GM19025 (cell line): ENCODE results near the gene PRTFDC1.
"Not testable (repeated sequence)": the region's sequence is repeated elsewhere in the genome, so short reads cannot be mapped to it uniquely, and the experiment has no call there.

Source experiments
- ATAC-seq: cut with Tn5 transposase; IDR thresholded peaks from one replicate; pipeline ENCODE4 v1.9.1; 2021; ENCODE audit warnings: mild to moderate bottlenecking, low read depth, moderate library complexity; ENCODE audit not compliant: unreplicated experiment

Gene PRTFDC1, protein sequence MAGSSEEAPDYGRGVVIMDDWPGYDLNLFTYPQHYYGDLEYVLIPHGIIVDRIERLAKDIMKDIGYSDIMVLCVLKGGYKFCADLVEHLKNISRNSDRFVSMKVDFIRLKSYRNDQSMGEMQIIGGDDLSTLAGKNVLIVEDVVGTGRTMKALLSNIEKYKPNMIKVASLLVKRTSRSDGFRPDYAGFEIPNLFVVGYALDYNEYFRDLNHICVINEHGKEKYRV

DNA sequence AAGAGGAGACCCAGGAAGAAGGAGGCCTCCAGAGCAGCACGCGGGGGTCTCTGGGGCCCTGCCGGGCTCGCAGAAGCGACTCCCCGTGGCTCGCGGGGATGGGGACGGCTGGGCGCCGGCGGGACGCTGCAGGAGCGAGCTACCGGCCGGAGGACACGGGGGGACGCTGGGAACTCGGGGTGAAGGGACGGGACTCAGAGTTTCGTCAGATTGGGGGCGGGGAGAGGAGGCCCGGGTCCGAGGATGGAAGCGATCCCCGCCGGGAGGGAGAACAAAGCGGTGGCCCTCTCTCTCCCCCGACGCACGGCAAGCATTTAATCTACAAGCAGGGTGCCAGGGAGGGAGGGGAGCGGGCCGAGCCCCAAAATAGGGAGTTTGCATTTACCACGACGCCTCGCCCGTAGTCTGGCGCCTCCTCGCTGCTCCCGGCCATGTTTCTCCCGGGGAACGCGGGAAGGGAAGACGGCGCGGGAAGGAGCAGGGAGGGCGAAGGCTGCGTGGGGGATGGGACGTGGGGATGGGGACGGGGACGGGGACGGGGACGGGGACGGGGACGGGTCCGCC lies at the start of gene PRTFDC1:
TSS of gene PRTFDC1 (minus strand) at position 464 of the 564 bp plus-strand sequence. CDS start at position 433, 31 bp downstream.
- peak; percentile 37 for ATAC-seq

DNA sequence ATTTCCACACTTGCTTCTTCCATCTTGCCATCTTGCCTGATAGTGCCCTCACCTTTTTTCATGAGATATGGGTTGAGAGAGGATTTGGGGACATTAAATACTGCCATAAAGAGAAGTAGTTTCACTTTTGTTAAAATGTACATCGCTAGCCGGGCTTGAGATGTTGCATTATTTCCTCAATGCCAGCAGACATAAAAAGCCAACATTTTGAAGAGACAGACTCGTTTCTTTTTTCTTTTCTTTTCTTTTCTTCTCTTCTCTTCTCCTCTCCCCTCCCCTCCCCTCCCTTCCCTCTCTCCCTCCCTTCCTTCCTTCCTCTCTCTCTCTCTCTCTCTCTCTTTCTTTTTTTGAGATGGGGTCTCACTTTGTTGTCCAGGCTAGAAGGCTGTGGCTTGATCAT lies 45.6 kb upstream of the PRTFDC1 start:
- no peak for ATAC-seq

DNA sequence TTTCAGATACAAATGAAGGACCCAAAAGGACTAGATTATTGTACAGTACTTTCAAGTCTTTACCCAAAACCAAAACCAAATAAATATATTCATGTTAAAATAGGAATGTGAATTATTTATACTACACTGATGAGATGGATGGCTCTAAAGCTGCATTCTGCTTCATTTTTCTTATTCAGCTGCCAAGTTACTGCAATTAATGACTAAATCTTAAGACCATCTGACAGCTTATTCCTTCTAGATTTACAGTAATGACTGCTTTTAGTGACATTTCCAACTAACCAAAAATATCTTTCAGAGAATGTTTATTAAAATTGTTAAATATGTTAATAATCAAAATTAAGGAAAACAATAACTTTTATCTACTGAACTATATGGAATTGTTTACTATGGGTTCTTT lies 42.7 kb upstream of the PRTFDC1 start:
- no peak for ATAC-seq

DNA sequence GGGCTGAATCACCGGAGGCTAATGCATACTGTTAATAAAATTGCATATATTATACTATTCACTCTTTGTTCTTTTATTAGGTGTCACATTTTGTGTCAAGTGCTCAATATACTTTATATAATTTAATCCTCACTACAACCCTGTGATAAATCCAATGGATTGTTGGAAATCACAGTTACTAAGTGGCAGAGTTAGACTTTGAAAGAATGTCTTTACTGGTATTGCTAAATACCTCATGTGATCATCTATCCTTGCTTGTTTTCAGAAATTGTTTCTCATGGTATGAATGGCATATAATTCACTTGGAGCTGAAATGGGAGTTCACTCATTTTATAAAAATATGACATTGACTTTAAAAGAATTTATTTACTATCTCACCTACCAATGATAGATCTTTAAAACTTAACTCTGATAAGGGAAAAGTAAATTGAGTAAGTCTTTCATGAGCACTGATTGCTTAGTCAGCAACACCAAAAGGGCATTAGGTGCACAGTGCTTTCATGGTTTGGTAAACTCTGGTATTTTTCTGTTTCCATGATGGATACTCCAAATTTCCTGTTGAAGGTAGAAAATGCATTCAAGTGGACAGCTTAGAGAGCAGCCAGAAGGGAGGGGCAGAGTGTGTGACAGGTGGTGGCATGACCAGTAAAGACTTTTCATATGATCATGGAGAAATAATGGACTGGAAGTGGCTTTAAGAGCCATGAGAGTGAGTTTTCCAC lies 41.0 kb upstream of the PRTFDC1 start:
- ATAC-seq: no peak

DNA sequence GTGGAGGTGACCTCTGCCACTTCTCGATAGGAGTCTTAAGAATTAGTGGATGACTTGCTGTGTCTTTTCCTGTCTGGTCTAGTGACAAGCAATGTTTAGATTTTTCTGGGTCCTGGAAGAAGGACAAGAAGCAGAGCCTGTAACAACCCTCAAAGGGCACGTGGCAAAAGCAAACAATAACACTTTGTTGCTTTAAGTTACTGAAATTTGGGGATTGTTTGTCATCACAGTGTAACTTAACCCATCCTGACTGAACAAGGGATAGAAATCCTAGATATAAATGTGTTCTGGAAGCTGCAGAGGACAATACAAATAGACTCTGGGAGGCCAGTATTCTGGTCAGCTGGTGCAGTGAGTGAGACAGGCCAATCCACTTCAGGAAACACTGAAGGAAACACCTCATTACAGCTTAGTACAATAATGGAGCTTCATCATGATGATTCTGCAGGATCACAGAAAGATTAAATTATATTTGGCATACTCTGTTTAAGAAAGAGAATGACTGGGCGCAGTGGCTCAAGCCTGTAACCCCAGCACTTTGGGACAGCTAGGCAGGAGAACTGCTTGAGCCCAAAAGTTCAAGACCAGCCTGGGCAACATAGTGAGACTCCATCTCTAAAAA lies 40.2 kb upstream of the PRTFDC1 start:
- no peak for ATAC-seq

DNA sequence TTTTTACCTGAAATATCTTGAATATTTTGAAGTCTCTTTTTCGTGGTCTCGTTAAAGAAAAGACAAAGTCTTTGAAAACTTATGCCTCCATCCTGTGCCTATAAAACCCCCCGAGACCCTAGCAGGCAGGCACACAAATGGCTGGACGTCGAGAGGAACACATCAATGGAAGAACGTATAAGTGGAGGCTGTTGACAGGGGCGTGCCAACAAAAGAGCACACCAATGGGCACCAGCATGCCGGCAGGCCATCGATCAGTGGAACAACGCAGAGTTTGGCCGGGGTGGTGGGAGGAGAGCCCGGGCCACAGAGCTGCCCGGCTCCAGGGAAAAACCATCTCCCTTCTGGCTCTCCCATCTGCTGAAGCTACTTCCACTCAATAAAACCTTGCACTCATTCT lies 38.9 kb upstream of the PRTFDC1 start:
- ATAC-seq: no peak

DNA sequence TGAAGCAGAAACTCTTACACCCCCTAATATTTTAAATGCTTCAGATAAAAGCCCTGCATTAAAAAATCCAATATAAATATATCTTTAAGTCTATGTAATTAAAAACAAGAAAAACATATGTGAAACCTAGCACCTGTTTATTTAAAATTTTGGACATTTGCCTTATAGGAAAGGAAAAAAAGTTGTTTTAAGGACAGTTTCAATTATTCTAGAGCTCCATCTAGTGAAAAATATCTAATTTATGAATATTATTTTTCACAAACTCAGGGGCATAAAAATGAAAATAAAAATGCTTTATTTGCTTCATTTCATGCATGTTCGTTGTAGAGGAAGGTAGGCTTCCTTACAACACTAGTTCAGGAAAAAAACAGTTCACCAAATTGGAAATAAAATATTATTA lies 37.5 kb upstream of the PRTFDC1 start:
- no peak for ATAC-seq

DNA sequence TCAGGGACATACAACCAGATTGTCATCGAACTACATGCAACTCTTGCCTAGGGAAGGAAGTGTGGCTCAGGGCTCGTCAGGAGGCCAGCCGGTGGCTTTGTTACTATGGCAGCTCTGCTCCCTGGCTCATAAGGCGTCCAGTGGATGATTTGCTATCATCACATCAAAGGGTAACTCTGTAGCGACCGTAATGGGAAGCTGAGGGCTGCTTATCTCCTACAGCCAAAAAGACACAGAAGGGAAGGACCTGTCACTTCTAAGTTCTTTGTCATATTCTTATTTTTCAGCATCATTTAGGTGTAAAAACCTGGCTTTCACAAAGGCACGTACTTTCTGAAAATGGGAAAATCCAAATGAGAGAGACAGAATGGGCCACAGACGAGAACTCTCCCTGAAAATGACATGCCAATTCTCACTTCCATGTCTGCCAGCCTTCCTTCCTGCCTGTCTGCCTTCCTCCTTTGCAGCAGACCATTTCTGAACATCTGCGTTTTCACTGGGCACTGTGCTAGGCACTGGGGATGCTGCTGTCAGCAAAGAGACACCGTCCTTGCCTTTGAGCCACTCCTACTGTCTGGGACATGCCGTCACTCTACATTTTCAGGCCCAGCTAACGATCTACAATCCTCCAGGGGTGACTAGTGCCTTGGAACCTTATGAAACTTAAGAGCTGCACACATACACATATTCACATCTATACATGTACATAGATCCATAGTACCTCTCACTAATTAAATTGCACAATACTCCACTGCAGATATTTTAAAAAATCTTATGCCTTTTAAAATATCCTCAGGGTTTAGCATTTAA lies 36.6 kb upstream of the PRTFDC1 start:
- no peak for ATAC-seq

DNA sequence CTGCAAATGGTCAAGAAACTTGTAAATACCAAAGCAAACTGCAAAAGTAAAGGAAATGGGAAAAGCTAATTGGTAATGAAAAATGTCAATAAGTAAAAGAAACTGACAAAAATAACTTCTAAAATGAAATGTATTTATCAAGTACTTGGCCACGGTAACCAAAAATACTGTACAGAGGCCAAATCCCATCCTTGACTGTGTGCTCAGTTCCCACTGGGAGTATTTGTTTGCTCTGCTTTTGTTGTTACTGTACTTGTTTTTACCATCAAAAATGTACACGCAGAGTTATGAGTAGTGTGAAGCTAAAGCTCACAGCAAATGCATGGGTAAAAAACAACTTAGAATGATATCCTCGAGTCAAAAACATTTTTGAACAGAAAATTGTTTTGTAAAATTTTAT lies 32.5 kb upstream of the PRTFDC1 start:
- ATAC-seq: no peak

DNA sequence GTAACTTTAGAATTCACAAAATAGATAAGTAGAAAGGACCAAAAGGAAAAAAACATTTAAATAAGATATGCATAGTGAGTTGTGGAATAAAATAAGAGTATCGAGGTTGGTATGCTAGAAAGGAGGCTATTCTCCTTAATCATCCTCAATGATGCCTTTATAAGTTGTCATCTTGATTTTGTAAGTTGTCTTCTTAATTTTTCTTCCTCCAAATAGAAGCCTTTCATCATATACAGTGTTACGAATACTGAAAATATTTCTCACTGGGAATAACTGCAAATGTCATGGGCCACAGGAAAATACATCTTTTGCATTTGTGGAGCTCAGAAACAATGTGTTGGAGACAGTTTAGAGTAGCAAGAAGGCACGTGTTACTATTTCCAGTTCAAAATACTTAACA lies 31.5 kb upstream of the PRTFDC1 start:
- ATAC-seq: no peak

DNA sequence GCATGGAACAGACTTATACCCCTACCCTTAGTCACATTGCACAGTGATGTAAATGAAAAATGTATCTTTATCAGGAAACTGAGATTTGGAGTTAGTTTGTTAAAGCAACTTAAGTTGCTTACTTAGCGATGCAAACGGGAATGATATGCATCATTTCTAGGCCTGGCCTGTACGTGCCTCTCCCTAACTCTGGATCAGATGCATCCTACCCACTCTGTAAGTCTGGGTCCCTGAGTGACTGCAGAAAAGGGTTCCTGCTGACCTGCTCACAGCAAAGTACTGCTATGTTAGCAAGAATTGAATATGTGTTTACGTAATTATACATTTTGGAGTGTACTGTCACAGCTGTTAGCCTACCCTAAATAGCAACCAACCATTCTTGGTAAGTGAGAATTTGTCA lies 30.7 kb upstream of the PRTFDC1 start:
- no peak for ATAC-seq

DNA sequence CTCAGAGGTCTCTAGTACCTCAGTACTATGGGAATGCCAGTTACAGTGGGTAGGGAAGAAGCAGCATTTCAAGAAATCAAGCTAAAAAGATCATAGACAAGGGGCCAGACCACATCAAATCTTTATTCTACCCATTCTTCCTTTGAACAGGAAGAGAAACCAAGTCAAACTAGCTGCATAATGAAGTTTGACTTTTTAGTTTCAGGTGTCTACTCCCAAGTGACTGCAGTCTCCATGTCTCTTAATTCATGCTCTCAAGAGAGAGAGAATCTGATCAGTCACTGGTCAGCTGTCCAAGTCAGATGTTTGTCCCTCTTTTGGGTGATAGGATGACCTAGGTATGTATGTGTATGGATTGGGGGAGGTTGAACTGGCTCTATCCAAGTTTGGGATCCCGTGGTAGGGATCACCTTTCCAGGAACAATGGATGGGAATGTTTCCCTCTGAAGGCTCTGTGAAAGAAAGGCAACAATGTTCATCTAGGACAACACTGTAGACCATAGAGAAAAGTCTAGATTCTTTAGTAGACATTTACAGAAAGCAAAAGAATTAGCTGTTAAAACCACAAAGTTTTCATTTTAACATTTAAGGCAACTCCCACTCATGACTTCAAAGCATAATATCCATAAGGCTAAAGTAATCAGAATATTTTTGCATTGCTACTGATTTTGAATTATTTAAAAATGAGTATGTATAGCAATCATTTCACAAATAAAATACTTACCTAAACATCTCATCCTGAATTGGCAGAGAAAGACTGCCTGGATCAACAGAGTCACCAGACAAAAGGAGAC lies 30.1 kb upstream of the PRTFDC1 start:
- peak; percentile 78 for ATAC-seq

DNA sequence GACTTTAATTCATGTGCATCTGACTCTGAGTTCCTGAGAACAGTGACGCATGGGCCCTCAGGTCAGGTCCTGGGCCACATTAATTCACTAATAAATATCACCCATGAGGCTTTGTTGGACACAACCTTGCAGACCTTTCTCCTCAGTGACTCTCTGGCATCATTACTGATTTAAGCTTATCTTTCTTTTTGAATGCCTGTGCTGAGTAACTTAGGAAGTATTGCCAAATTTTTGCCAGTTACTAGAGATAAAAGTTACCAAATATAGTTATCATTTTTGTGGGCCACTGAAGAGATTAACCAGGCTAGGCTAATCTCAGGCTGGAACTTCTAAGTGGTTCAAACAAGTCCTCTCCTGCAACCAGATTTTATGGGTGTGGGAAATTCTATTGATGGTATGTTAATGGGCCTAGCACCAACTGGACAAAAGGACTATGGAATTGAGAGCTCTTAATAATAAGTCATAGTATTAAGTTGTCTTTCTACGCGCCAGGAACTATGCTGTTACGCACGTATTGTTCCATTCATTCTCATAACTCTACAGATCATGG lies 28.8 kb upstream of the PRTFDC1 start:
- no peak for ATAC-seq

DNA sequence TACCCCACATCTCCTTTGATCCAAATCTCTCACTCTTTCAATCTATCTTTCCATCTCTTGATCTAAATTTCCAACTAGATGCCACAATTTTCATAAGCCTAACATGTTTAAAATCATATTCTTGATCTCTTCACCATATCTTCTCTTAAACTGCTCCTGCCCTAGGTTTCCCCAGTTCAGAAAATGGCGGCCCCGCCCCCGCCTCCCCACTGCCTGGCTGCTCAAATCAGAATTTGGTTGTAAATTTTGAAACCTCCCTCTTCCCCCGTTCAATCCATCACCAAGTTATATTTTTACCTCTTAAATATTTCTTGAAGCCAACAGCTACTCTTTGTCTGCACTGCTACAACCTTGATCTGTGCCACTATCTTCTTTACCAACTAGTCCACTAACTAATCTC lies 27.3 kb upstream of the PRTFDC1 start:
- ATAC-seq: no peak

DNA sequence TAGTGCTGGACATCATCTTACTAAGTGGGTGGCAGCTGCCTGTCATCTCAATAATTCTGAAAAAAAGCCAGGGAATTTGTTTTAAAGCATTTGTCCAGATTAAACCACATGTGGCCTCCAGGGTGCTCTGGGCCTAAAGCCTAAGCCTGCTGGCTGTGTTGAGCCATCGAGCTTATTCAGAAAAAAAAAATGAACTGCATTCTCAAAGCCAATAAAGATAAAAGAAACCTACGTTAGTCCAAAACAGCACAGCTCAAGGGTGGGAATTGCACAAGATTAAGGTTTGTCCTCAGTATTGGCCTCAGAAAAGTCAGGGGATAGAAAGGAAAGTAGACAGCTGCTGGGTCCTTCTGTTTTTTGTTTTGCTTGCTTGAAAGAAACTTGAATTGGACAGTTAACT lies 22.6 kb upstream of the PRTFDC1 start:
- ATAC-seq: no peak

DNA sequence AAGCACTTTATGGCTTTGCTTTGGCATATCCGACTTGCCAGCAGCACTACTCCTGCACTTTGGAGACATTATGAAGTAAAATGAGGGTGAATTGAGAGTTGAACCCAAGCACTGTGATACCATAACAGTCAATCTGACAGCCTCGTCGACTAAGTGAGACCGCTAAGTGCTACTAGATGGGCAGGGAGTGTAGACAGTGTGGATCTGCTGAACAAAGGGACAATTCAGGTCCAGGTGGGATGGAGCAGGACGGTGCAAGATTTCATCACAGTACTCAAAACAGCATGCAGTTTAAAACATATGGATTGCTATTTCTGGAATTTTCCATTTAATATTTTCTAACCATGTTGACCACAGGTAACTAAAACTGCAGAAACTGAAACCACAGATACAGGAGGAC lies 20.8 kb upstream of the PRTFDC1 start:
- ATAC-seq: no peak

DNA sequence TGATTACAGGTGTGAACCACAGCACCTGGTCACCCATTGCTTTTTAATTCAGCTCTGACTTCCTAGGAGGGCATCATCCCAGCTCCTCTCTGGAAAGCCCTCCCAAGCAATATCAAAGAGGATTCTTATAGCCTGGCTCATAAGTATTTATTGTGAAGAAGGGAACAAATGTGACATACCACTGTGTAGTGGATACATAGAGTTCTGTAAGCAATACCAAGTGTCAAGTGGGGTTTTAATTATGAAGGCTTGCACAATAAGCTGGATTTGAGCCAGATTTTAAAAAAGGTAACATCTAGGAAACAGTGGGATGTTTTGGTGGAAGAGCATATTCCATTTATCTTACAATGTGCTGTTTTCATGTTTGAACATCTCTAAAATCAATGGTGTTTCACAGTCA lies 19.0 kb upstream of the PRTFDC1 start:
- no peak for ATAC-seq

DNA sequence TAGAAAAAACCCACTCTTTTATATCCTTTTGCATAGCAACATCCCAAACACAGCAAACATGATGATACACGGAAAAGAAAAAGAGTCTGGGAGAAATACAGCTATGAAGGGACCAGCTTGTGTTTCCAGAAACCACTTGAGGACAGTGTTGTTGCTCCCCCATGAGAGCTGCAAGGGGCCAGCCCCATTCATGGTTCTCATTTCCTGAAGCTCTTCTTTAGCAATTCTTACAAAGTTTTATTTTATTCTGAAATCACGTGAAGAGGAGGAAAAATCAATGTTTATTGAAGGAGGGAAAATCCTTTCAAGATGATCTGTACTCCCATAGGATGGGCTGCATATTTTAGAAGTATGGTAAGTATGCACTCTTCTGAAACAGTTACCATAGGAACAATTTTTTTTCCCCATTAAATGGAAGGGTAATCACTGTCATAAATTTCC lies 17.5 kb upstream of the PRTFDC1 start:
- ATAC-seq: no peak

DNA sequence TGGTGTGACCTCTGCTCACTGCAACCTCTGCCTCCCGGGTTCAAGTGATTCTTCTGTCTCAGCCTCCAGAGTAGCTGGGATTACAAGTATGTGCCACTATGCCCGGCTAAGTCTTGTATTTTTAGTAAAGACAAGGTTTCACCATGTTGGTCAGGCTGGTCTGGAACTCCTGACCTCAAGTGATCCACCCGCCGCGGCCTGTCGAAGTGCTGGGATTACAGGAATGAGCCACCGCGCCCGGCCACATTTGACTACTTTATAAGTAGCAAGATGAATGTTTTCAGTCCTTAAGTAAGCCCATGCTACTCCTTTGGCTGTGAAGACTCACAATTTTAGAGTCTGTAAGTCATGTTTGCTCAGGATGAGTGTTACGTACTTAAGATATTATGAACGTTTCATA lies 16.5 kb upstream of the PRTFDC1 start:
- not testable (repeated sequence) for ATAC-seq

DNA sequence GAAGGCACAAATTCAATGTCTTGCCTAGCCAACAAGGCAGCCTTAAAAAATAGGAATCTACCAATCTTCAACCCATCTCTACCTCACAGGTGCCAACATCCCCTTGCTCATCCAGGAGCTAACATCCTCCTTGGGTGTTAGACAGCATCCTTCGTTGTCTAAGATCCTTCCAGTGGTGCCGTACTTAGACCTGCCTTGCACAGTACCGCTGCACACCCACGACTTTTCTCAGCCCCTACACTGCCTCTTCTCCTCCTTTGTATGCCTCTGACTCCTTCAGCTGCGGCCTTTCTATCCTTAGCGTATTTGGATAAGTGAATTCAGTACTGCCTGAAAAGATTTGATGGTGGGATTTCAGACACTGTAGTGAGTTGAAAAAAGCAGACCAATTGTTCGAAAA lies 15.9 kb upstream of the PRTFDC1 start:
- no peak for ATAC-seq
